Activated T-cell treated with anti-CD3 and anti-CD28 coated beads, Interleukin-2, amount 50 U/mL, for 1 hour (primary cell): ENCODE results near the gene SMAD1.
A peak's percentile ranks its signal among the peaks of the same experiment; 100 is the strongest.

Experiments used
- DNase-seq: peaks from one replicate; pipeline ENCODE4 v3.0.0-alpha.2; 2020

SMAD1 gene

GRCh38 chr4:145481164-145481941 is at the start of gene SMAD1:
Gene SMAD1, plus strand, starts transcription at chr4:145481853. Its CDS starts 32,761 bp downstream, at chr4:145514614.
- DNase-seq: peak; percentile 29

GRCh38 chr4:145433684-145434083 is 48.0 kb upstream of the SMAD1 start:
- DNase-seq: no peak

- DNase-seq: no peak
Measured at GRCh38 chr4:145435646-145436045, 46.0 kb upstream of the SMAD1 start.

- no peak for DNase-seq
Measured at GRCh38 chr4:145436114-145436513, 45.5 kb upstream of the SMAD1 start.

GRCh38 chr4:145436796-145437195 is 44.9 kb upstream of the SMAD1 start:
- no peak for DNase-seq

- no peak for DNase-seq
Measured at GRCh38 chr4:145437466-145437865, 44.2 kb upstream of the SMAD1 start.

GRCh38 chr4:145438298-145438697 is 43.4 kb upstream of the SMAD1 start:
- DNase-seq: no peak

- DNase-seq: no peak
Measured at GRCh38 chr4:145440292-145441007, 41.2 kb upstream of the SMAD1 start.

GRCh38 chr4:145446184-145446583 is 35.5 kb upstream of the SMAD1 start:
- no peak for DNase-seq

- no peak for DNase-seq
Measured at GRCh38 chr4:145451895-145452294, 29.8 kb upstream of the SMAD1 start.

- no peak for DNase-seq
Measured at GRCh38 chr4:145452447-145453162, 29.0 kb upstream of the SMAD1 start.

- DNase-seq: no peak
Measured at GRCh38 chr4:145453163-145453520, 28.5 kb upstream of the SMAD1 start.

GRCh38 chr4:145473203-145473602 is 8.4 kb upstream of the SMAD1 start:
- no peak for DNase-seq

GRCh38 chr4:145480257-145480656 is 1.4 kb upstream of the SMAD1 start:
- DNase-seq: no peak

- no peak for DNase-seq
Measured at GRCh38 chr4:145481942-145482208, 222 bp downstream of the SMAD1 start.

GRCh38 chr4:145482209-145483037 is 770 bp downstream of the SMAD1 start:
- peak; percentile 31 for DNase-seq

GRCh38 chr4:145483514-145483913 is 1.9 kb downstream of the SMAD1 start:
- DNase-seq: no peak

- DNase-seq: no peak
Measured at GRCh38 chr4:145484225-145484846, 2.7 kb downstream of the SMAD1 start.

GRCh38 chr4:145485120-145485519 is 3.5 kb downstream of the SMAD1 start:
- DNase-seq: no peak

- no peak for DNase-seq
Measured at GRCh38 chr4:145486603-145487002, 5.0 kb downstream of the SMAD1 start.

- no peak for DNase-seq
Measured at GRCh38 chr4:145487631-145488030, 6.0 kb downstream of the SMAD1 start.

- no peak for DNase-seq
Measured at GRCh38 chr4:145488310-145488709, 6.7 kb downstream of the SMAD1 start.

GRCh38 chr4:145489556-145489955 is 7.9 kb downstream of the SMAD1 start:
- no peak for DNase-seq
